AG04449 (cell line): ENCODE measurements around the gene GPR119.
"Not testable (repeated sequence)": the region's sequence is repeated elsewhere in the genome, so short reads cannot be mapped to it uniquely, and the experiment has no call there.

Experiments
- CTCF ChIA-PET: fragments of 350-600 bp; formaldehyde crosslinking; extraction: SDS; loops from one replicate; lab custom pipeline; 2021; ENCODE audit warnings: antibody characterized with exemption; lab: Yijun Ruan, JAX
- POLR2A ChIA-PET: fragments of 400-600, 350-600 bp; formaldehyde crosslinking; extraction: SDS; loops from one replicate; lab custom pipeline; 2020; ENCODE audit warnings: antibody characterized with exemption, inconsistent platforms; lab: Yijun Ruan, JAX
- DNase-seq: peaks from one replicate; pipeline ENCODE4 v3.0.0-alpha.2; 2010; ENCODE audit warnings: low read depth, low spot score
- H3K4me3 ChIP-seq: 2 replicates; pipeline ENCODE4 v1.5.1; 2011; ENCODE audit warnings: low read depth, mild to moderate bottlenecking, control low read depth, low read length
- TF ChIP-seq, protein P1 (sequence below): IDR thresholded peaks from one replicate; pipeline ENCODE4 v1.5.1; 2011; ENCODE audit warnings: mild to moderate bottlenecking, moderate library complexity, low read length, control low read depth, inconsistent platforms; ENCODE audit not compliant: insufficient read depth; ENCODE audit errors: missing control alignments

GPR119 gene

DNA sequence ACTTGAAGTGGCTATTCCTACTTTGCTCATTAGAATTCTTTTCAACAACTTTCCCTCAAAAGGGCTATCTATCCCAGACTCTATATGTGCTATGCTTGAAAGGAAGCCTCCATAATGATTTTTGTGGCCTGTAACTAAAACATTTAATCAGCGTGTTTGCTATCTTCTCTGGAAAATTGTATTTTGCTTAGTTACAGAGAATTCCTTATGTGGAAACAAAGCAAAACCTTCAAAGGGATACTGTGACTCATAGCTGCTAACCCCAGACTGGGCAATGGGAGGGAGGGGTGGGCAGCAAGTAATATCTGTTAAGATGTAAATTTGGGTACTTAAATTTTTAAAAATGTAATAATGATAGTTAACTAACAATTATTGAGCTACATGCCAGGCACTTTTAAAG is 42.1 kb downstream of the GPR119 start:
- POLR2A ChIA-PET = no interaction called here
- no peak for DNase-seq
- TF ChIP-seq, protein P1, sequence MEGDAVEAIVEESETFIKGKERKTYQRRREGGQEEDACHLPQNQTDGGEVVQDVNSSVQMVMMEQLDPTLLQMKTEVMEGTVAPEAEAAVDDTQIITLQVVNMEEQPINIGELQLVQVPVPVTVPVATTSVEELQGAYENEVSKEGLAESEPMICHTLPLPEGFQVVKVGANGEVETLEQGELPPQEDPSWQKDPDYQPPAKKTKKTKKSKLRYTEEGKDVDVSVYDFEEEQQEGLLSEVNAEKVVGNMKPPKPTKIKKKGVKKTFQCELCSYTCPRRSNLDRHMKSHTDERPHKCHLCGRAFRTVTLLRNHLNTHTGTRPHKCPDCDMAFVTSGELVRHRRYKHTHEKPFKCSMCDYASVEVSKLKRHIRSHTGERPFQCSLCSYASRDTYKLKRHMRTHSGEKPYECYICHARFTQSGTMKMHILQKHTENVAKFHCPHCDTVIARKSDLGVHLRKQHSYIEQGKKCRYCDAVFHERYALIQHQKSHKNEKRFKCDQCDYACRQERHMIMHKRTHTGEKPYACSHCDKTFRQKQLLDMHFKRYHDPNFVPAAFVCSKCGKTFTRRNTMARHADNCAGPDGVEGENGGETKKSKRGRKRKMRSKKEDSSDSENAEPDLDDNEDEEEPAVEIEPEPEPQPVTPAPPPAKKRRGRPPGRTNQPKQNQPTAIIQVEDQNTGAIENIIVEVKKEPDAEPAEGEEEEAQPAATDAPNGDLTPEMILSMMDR = no peak

GRCh38 chrX:130340271-130340670 is 45.2 kb downstream of the GPR119 start:
- no peak for DNase-seq
- ChIA-PET CTCF (interaction anchor here (1.0 kb wide), 1 partner anchor 10 kb away, joined by 4 read pairs; no protein-coding TSS in a partner anchor), POLR2A (no interaction called here)
- H3K4me3 ChIP-seq = peak overlapping the region; percentile 78
- TF ChIP-seq, protein P1 = no peak

More for the DNA sequence above, 42.1 kb downstream of the GPR119 start:
- CTCF ChIA-PET = interaction anchor here (1.9 kb wide), 1 partner anchor 13 kb away, joined by 7 read pairs; no protein-coding TSS in a partner anchor
- no peak overlapping the region for H3K4me3 ChIP-seq

DNA sequence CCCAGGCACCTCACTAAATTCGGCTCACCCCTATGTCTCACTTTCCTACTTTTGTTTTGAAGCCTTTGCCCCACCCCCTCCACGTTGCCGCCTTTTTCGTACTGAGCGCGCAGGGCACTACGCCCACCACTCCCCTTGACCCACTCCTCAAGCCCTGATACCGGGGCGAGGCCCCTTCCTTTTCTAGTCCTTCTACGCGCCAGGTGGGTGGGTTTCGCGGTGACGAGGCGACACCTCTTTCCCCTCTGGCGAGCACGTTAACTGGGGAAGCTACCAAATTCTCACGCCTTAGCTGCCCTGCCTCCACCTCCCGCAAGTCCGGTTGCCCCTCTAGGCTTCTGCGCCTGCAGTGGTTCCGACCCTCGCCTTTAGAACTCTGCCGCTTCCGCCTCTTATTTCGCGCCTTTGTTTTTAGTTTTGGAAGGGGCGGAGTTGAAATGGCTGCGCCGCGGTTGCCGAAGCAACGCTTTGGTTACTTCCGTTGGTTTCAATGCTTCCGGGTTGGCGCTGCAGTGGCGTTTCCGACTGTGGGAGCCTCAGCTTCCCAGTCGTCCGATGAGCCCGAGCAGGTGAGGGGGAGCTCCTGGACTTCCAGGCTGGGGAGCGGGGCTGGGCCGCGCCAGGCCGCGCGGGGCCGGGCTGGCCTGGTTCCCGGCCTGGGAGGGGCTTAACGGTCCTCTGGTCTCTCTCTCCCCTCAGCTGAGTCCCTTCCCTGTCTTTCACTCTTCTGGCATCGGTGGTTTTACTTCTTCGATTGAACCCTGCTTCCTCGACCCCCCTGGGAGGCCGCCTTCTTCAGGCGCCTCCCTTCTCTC is 45.9 kb downstream of the GPR119 start, which contains the start of gene SLC25A14:
Gene SLC25A14 (plus strand): TSS at position 512 of the 815 bp plus-strand sequence. CDS start 360 bp downstream, outside the sequence.
- ChIA-PET POLR2A (no interaction called here), CTCF (interaction anchor here (1.0 kb wide), 1 partner anchor 9 kb away, joined by 4 read pairs; no protein-coding TSS in a partner anchor)
- H3K4me3 ChIP-seq = peak within 1 kb of the TSS; percentile 78
- no peak for DNase-seq
- TF ChIP-seq, protein P1 = no peak

GRCh38 chrX:130338869-130339268 is 46.6 kb downstream of the GPR119 start:
- H3K4me3 ChIP-seq, CTCF ChIA-PET, POLR2A ChIA-PET, DNase-seq: not testable (repeated sequence)

- TF ChIP-seq, protein P1 = no peak
- CTCF ChIA-PET = no interaction called here
- no peak overlapping the region for H3K4me3 ChIP-seq
- POLR2A ChIA-PET = no interaction called here
- DNase-seq = no peak
Measured at GRCh38 chrX:130336531-130336930, 48.9 kb downstream of the GPR119 start.
